Keratinocyte (primary cell): Measurements from ENCODE around the gene PCDHGB6.

Source experiments
- EZH2 ChIP-seq: IDR thresholded peaks from one replicate; pipeline ENCODE4 v1.6.1; 2012; ENCODE audit warnings: inconsistent platforms, mild to moderate bottlenecking, low read length, moderate library complexity
- TF ChIP-seq, protein P1 (sequence below), 3 experiments: IDR thresholded peaks in 1 of 3; conservative IDR thresholded peaks in 1 of 3; optimal IDR thresholded peaks in 1 of 3; 2 replicates in 2 of 3; 3 replicates in 1 of 3; pipeline versions ENCODE3 to v1.5.1; 2011; ENCODE audit warnings: low read length in 3 of 3, mild to moderate bottlenecking in 3 of 3, moderate library complexity in 2 of 3, control low read depth in 1 of 3, inconsistent platforms in 1 of 3; ENCODE audit not compliant: insufficient read depth in 2 of 3; ENCODE audit errors: extremely low read depth in 1 of 3

DNA sequence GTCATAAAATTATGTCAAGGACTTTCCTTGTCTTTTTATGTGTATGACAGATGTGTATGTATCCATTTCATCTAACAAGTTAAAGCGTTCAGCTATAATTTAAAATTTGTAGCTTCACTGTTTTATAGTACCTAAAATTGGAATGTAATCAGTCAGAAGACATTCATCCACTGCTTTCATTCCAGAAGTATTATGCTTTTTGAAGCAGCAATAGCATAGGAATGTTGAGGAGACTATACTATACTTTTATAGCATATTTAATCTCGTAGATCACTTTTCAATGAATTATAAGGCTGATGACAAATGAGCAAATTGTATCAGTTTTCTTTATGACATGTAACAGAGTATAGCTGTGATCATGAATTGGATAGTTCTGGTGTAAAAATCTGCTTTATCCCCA lies 29.4 kb downstream of the PCDHGB6 start:
- TF ChIP-seq, protein P1, sequence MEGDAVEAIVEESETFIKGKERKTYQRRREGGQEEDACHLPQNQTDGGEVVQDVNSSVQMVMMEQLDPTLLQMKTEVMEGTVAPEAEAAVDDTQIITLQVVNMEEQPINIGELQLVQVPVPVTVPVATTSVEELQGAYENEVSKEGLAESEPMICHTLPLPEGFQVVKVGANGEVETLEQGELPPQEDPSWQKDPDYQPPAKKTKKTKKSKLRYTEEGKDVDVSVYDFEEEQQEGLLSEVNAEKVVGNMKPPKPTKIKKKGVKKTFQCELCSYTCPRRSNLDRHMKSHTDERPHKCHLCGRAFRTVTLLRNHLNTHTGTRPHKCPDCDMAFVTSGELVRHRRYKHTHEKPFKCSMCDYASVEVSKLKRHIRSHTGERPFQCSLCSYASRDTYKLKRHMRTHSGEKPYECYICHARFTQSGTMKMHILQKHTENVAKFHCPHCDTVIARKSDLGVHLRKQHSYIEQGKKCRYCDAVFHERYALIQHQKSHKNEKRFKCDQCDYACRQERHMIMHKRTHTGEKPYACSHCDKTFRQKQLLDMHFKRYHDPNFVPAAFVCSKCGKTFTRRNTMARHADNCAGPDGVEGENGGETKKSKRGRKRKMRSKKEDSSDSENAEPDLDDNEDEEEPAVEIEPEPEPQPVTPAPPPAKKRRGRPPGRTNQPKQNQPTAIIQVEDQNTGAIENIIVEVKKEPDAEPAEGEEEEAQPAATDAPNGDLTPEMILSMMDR (optimal IDR thresholded peaks at IDR 0.05 in 1 of 3, IDR thresholded peaks at IDR 0.05 in 1 of 3, conservative IDR thresholded peaks at IDR 0.05 in 1 of 3; ENCODE audit: extremely low read depth in 1 of 3, insufficient read depth in 2 of 3, low read length in 3 of 3): no peak
- TF ChIP-seq EZH2: no peak
